Activated naive CD8-positive, alpha-beta T cell treated with anti-CD3 and anti-CD28 coated beads, Interleukin-2, amount 10 ng/mL, durations not matched to agents 7 days and 5 days (primary cell): Measurements from ENCODE around the gene NCF2. TPM values are rescaled to one million over a fixed set of nuclear protein-coding genes. Genes with fewer than 3 reads are reported as not detected.

ENCODE experiments used
- ATAC-seq: fragments of 150-1000 bp; cut with Tn5 transposase; one replicate; pipeline ENCODE4 v1.10.0; 2021; ENCODE audit warnings: low read depth, moderate library complexity
- POLR2A ChIA-PET: fragments of 350-600 bp; sonication (Branson Sonifier 250); formaldehyde crosslinking; loops from one replicate; lab custom pipeline; 2021; ENCODE audit warnings: antibody characterized with exemption; lab: Charles Lee
- DNase-seq: peaks from one replicate; pipeline ENCODE4 v3.0.0; 2021
- H3K27ac Mint-ChIP-seq: one replicate; pipeline ENCODE4 v1.8.0; 2022; ENCODE audit warnings: mild to moderate bottlenecking, mixed read lengths
- H3K27me3 Mint-ChIP-seq: one replicate; pipeline ENCODE4 v1.8.0; 2022; ENCODE audit warnings: mild to moderate bottlenecking, moderate library complexity, mixed read lengths
- H3K36me3 Mint-ChIP-seq: one replicate; pipeline ENCODE4 v1.8.0; 2021; ENCODE audit warnings: mild to moderate bottlenecking, mixed read lengths
- H3K4me1 Mint-ChIP-seq: one replicate; pipeline ENCODE4 v1.8.0; 2021; ENCODE audit warnings: mixed read lengths
- H3K4me3 Mint-ChIP-seq: one replicate; pipeline ENCODE4 v1.8.0; 2022; ENCODE audit warnings: mild to moderate bottlenecking, moderate library complexity, mixed read lengths
- H3K9me3 Mint-ChIP-seq: one replicate; pipeline ENCODE4 v1.8.0; 2021; ENCODE audit warnings: mixed read lengths
- total RNA-seq, 2 experiments: library from RNA; stranded (reverse); gene quantifications; one replicate each; pipeline ENCODE4 v1.2.3, GENCODE V29; 2021

NCF2 gene
- total RNA-seq, 2 experiments from 2014 or later = 7.5 to 8.0 TPM

DNA sequence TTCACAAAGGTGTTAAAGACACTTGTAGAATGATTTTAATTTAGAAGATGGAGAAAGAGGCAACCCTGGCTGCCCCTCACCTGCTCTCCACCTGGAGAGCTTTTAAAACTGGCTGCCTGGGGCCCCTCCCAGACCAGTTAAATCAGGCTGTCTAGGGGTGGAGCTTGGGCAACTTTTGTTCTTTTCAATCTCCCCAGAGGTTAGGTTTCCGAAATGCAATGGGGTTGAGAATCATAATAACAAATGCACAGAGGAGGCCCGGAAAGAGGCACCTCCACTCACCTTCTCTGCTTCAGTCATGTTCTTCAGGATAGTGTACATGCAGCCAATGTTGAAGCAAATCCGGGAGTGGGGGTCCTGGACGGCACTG is 400 bp downstream of the NCF2 start:
- no peak for ATAC-seq
- Mint-ChIP-seq H3K36me3 (no peaks in the 10 kb centered on the region), H3K27me3 (no peaks in the 10 kb centered on the region), H3K9me3 (no peaks in the 10 kb centered on the region), H3K27ac (peak overlapping the region; percentile 93), H3K4me3 (peak overlapping the region; percentile 75), H3K4me1 (peaks cover 29% of the 10 kb centered on the region)
- DNase-seq = no peak
- POLR2A ChIA-PET = interaction anchor here (0.5 to 4.0 kb wide), 4 partner anchors 11 to 117 kb away, joined by 3 to 28 read pairs (median 4); partner anchors contain the start of gene SMG7

DNA sequence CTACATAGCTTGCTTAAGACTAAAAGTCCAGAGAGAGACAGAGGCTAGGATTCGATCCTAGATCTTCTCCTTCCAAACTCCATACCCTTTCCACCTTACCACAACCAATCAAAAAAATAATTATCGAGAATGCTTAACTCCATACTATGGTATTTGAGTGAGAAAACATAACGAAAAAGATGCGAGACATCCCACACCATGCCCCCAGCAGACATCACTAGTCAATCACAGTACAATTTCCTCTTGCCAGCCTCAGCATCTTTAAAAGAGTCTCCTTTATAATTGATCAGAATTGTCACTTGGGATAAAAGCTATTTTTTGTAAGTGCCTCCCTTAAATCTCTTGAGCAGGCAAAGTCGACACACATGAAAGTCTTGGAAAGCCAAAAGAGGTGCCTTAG is 875 bp downstream of the NCF2 start:
- H3K27me3 Mint-ChIP-seq = no peaks in the 10 kb centered on the region
- peak overlapping the region; percentile 75 for H3K4me3 Mint-ChIP-seq
- H3K9me3 Mint-ChIP-seq = no peaks in the 10 kb centered on the region
- ATAC-seq = no peak
- H3K4me1 Mint-ChIP-seq = peaks cover 31% of the 10 kb centered on the region
- DNase-seq = no peak
- POLR2A ChIA-PET = interaction anchor here (1.0 to 4.0 kb wide), 4 partner anchors 10 to 117 kb away, joined by 3 to 28 read pairs (median 4); partner anchors contain the start of gene SMG7
- H3K27ac Mint-ChIP-seq = peak overlapping the region; percentile 93
- no peaks in the 10 kb centered on the region for H3K36me3 Mint-ChIP-seq

DNA sequence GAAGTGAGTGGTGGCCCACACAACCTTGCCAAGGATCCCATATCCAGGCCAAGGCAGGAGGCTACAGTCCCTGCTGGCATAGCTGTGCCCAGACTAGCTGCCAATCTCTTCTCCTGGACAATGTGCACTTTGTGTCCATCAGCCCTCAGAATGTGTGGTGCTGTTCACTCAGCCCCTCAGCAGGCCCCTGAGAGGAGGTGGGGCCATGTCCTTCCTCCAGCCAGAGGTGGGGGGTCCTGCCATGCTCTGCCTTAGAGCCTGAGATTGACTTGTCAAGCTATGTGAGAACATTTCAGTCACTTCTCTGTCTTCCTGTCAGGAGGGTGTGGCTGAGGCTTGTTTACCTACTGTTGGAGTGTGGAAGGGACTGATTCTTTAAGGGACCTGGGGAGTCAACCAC is 1.4 kb downstream of the NCF2 start:
- Mint-ChIP-seq H3K27me3 (no peaks in the 10 kb centered on the region), H3K4me3 (peak overlapping the region; percentile 75), H3K9me3 (no peaks in the 10 kb centered on the region), H3K4me1 (peaks cover 31% of the 10 kb centered on the region), H3K36me3 (no peaks in the 10 kb centered on the region), H3K27ac (peak overlapping the region; percentile 93)
- DNase-seq (no peak), ATAC-seq (no peak)
- POLR2A ChIA-PET = interaction anchor here (1.0 to 4.0 kb wide), 4 partner anchors 9 to 116 kb away, joined by 3 to 28 read pairs (median 4); partner anchors contain the start of gene SMG7

GRCh38 chr1:183586926-183587325 is 3.3 kb downstream of the NCF2 start:
- ATAC-seq = no peak
- Mint-ChIP-seq H3K4me1 (peaks cover 31% of the 10 kb centered on the region), H3K27me3 (no peaks in the 10 kb centered on the region), H3K4me3 (no peak overlapping the region), H3K36me3 (no peaks in the 10 kb centered on the region), H3K27ac (no peak overlapping the region), H3K9me3 (no peaks in the 10 kb centered on the region)
- DNase-seq = no peak
- POLR2A ChIA-PET = no interaction called here

GRCh38 chr1:183586455-183586854 is 3.8 kb downstream of the NCF2 start:
- POLR2A ChIA-PET = no interaction called here
- Mint-ChIP-seq H3K4me3 (no peak overlapping the region), H3K36me3 (no peaks in the 10 kb centered on the region), H3K27ac (no peak overlapping the region), H3K9me3 (no peaks in the 10 kb centered on the region), H3K4me1 (peaks cover 31% of the 10 kb centered on the region), H3K27me3 (no peaks in the 10 kb centered on the region)
- DNase-seq (no peak), ATAC-seq (no peak)

GRCh38 chr1:183585038-183585437 is 5.2 kb downstream of the NCF2 start:
- Mint-ChIP-seq H3K4me3 (no peak overlapping the region), H3K27ac (no peak overlapping the region), H3K9me3 (no peaks in the 10 kb centered on the region), H3K4me1 (peaks cover 34% of the 10 kb centered on the region), H3K27me3 (no peaks in the 10 kb centered on the region), H3K36me3 (no peaks in the 10 kb centered on the region)
- ATAC-seq (no peak), DNase-seq (no peak)
- POLR2A ChIA-PET = no interaction called here

DNA sequence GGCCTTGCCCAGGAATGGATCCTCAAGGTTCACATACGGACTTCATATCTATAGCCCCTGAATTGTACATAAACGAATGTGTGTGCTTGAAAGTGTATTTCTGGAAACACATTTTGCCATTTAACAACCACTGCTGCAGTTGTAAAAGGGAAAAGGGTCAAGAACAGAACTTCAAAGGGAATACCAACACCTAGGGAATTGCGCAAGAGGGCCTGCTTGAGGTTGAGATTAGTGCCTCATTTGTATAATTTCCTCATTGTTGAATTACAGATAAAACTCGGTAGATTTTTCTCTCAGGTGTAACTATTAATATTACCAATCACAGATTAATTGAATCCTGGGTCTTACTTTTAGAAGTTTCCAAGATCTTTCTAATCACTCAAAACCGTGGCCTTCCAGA is 6.1 kb downstream of the NCF2 start:
- H3K36me3 Mint-ChIP-seq = no peaks in the 10 kb centered on the region
- H3K4me3 Mint-ChIP-seq = no peak overlapping the region
- peaks cover 29% of the 10 kb centered on the region for H3K4me1 Mint-ChIP-seq
- no peak overlapping the region for H3K27ac Mint-ChIP-seq
- no peak for DNase-seq
- ATAC-seq = no peak
- POLR2A ChIA-PET = no interaction called here
- H3K9me3 Mint-ChIP-seq = no peaks in the 10 kb centered on the region
- no peaks in the 10 kb centered on the region for H3K27me3 Mint-ChIP-seq

DNA sequence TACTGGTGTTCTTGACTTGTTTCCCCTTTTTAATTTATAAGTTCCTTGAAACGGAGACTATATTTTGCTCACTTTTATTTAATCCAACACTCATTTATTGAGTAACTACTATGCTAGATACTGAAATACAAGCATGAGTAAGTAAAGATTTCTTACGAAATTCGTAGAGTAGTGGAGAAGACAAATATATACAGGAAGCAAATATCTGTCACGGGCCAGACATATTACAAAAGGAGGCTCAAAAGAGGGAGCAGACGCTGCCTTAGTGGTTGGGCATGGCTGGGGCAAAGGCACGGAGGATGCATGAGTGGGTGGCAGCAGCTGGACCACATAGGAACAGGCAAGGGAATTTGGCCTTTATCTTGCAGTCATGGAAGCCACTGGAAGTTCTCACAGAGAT is 6.8 kb downstream of the NCF2 start:
- ATAC-seq (no peak), DNase-seq (no peak)
- POLR2A ChIA-PET = no interaction called here
- no peak overlapping the region for H3K4me3 Mint-ChIP-seq
- peaks cover 25% of the 10 kb centered on the region for H3K4me1 Mint-ChIP-seq
- no peaks in the 10 kb centered on the region for H3K9me3 Mint-ChIP-seq
- H3K27ac Mint-ChIP-seq = no peak overlapping the region
- H3K27me3 Mint-ChIP-seq = no peaks in the 10 kb centered on the region
- H3K36me3 Mint-ChIP-seq = no peaks in the 10 kb centered on the region

DNA sequence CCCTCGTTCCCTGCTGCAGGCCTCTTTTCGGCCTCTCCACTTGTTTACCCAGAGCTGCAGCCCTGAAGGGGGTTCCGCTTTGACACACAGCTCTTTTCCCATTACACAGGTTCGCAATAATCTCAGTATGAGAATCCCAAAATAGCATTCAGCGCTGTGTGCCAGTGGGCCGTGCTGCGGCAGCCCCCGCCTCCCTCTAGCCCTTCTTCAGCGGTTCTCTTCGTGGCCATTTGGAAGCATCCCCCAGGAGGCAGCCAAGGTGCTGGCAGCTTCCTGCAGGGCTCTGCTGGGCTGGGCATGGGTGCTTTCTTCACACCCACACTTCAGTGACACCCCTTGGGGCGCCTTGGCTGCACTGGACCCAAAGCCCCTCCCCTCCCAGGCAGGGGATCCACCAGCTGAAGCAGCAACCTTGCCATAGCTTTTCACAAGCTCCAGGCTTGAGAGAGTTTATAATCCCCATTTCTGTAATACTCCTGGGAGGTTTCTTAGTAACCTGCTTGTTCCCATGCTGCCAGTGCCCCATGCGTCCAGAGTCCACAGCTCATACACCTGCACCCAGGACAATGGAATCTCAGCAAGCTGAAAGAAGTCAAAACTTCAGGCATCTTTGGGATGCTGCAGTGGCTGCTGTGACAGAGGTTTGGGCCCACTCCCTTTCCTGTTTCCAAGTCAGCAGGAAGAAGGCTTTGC is 8.1 kb downstream of the NCF2 start:
- Mint-ChIP-seq H3K27ac (no peak overlapping the region), H3K36me3 (no peaks in the 10 kb centered on the region), H3K4me3 (no peak overlapping the region), H3K9me3 (no peaks in the 10 kb centered on the region), H3K4me1 (peaks cover 31% of the 10 kb centered on the region), H3K27me3 (no peaks in the 10 kb centered on the region)
- ATAC-seq (no peak), DNase-seq (no peak)
- POLR2A ChIA-PET = no interaction called here

- no peaks in the 10 kb centered on the region for H3K9me3 Mint-ChIP-seq
- POLR2A ChIA-PET = interaction anchor here (0.9 to 3.6 kb wide), 6 partner anchors 9 to 110 kb away, joined by 3 to 28 read pairs (median 4); partner anchors contain the start of genes NCF2 and SMG7
- peak; percentile 78 for ATAC-seq
- H3K4me1 Mint-ChIP-seq = peaks cover 31% of the 10 kb centered on the region
- peak overlapping the region; percentile 71 for H3K4me3 Mint-ChIP-seq
- H3K27ac Mint-ChIP-seq = peak overlapping the region; percentile 92
- no peaks in the 10 kb centered on the region for H3K27me3 Mint-ChIP-seq
- DNase-seq = peak; percentile 41
- H3K36me3 Mint-ChIP-seq = peaks cover 2% of the 10 kb centered on the region
These were observed 10.0 kb downstream of the NCF2 start for GRCh38 chr1:183580281-183580682.

GRCh38 chr1:183578856-183579255 is 11.4 kb downstream of the NCF2 start:
- H3K4me1 Mint-ChIP-seq = peaks cover 24% of the 10 kb centered on the region
- H3K9me3 Mint-ChIP-seq = no peaks in the 10 kb centered on the region
- POLR2A ChIA-PET = interaction anchor here (0.7 to 3.6 kb wide), 3 partner anchors 11 to 42 kb away, joined by 4 to 28 read pairs (median 7); partner anchors contain the start of gene NCF2
- no peaks in the 10 kb centered on the region for H3K27me3 Mint-ChIP-seq
- peaks cover 2% of the 10 kb centered on the region for H3K36me3 Mint-ChIP-seq
- H3K4me3 Mint-ChIP-seq = no peak overlapping the region
- no peak for DNase-seq
- no peak for ATAC-seq
- H3K27ac Mint-ChIP-seq = no peak overlapping the region

DNA sequence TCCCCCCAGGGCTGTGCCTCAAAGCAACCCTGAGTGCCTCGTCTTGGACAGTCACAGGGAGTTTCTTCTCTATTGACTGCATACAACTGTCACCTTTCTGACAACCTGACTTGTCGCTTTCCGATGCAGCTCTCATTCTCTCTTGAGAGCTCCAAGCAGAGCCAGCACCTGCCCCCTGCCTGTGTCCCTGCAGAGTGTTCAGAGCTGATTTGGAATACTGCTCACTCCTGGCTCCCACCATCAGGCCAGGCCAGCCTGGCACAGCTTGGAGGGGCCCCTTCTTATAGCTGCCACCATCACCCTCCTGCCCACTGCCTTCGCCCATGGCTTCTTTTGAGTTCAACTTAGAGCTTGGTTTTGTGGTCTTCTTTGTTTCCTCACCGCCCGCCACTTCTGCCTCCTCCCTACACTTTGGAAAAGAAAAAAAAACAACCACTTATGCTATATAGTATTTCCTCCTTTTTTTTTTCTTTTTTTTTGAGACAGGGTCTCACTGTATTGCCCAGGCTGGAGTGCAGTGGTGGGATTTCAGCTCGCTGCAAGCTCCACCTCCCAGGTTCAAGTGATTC is 12.3 kb downstream of the NCF2 start:
- no peak overlapping the region for H3K4me3 Mint-ChIP-seq
- DNase-seq (no peak), ATAC-seq (no peak)
- H3K27me3 Mint-ChIP-seq = no peaks in the 10 kb centered on the region
- H3K36me3 Mint-ChIP-seq = peaks cover 6% of the 10 kb centered on the region
- POLR2A ChIA-PET = interaction anchor here (1.3 to 3.6 kb wide), 2 partner anchors 11 to 43 kb away, joined by 4 to 28 read pairs; partner anchors contain the start of gene NCF2
- H3K27ac Mint-ChIP-seq = peak overlapping the region; percentile 10
- H3K9me3 Mint-ChIP-seq = no peaks in the 10 kb centered on the region
- peaks cover 24% of the 10 kb centered on the region for H3K4me1 Mint-ChIP-seq

DNA sequence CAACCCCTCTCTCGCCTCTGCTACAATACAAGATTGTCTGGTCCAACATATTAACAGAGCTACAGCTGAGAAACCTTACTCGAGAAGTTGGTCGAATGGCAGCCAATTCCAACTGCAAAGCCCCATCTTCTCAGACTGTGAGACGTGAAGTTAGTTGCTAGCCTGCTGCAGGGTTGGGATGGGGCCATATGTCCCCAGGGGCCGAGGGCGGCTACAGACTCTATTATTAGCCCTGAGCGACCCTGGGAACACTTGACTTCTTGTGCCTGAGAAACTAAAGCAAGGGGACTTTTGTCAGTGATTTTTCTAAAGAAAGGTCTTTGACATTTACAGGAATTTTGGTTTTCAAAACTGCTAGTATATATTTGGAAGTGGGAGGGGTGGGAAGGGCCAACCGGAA is 13.7 kb downstream of the NCF2 start:
- Mint-ChIP-seq H3K27me3 (no peaks in the 10 kb centered on the region), H3K9me3 (no peaks in the 10 kb centered on the region), H3K27ac (no peak overlapping the region), H3K4me1 (peaks cover 24% of the 10 kb centered on the region), H3K36me3 (peaks cover 8% of the 10 kb centered on the region), H3K4me3 (no peak overlapping the region)
- POLR2A ChIA-PET = no interaction called here
- ATAC-seq = no peak
- DNase-seq = no peak

GRCh38 chr1:183575606-183576005 is 14.7 kb downstream of the NCF2 start:
- POLR2A ChIA-PET = interaction anchor here (1.0 kb wide), 1 partner anchor 47 kb away, joined by 3 read pairs; no protein-coding TSS in a partner anchor
- Mint-ChIP-seq H3K4me3 (no peak overlapping the region), H3K9me3 (no peaks in the 10 kb centered on the region), H3K27ac (no peak overlapping the region), H3K4me1 (peaks cover 21% of the 10 kb centered on the region), H3K27me3 (no peaks in the 10 kb centered on the region), H3K36me3 (peaks cover 8% of the 10 kb centered on the region)
- DNase-seq (no peak), ATAC-seq (no peak)
